ENCODE results near the gene ZNF135. TPM values are rescaled to one million over a fixed set of nuclear protein-coding genes. Genes with fewer than 3 reads are reported as not detected.

ZNF135 gene
- total and polyA plus RNA-seq, 2 of the 13 experiments (the other 11 are each of a cell fraction or from before 2014, with no cell fraction given): not detected

DNA sequence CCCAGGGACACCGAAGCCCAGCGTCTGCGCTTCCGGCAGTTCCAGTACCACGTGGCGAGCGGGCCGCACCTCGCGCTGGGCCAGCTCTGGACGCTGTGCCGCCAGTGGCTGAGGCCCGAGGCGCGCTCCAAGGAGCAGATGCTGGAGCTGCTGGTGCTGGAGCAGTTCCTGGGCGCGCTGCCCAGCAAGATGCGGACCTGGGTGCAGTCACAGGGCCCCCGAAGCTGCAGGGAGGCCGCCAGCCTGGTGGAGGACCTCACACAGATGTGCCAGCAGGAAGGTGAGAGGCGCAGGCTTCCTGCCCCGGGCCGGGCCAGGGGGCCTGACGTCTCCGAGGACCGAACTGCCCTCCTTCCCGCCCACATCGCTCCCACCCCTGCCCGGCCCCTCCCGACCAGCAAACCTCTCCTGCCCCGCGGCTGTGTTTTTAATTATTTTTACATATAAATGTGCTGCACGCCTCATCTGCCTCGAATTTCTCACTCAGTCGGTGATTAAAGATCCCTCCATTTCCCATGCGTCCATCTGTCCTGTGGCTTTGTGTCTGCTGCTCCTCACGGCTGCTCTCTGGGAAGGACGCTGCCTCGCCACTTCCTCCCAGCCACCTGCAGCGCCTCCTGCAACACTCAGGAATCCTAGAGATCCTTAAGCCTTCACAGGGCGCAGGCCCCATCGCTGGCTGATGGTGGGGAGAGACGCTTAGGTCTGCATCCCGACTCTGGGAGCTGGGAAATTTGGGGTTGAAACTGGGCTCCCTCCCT, 21.0 kb upstream of the ZNF135 start:
- WGBS (ENCODE audit: low lambda C conversion rate): 53% methylated on average over 20 of the region's 44 CpGs

More for the DNA sequence above, 21.0 kb upstream of the ZNF135 start:
- intact Hi-C loops (cut with micrococcal nuclease; ENCODE audit: unreplicated experiment) (no loop called here), in situ Hi-C loops (cut with HindIII; ENCODE audit: extremely low pct_ligation_motif_present, low pct_unique_long_range_greater_than_20kb) (no loop called here)
- Histone ChIP-seq H3K79me2 (ENCODE audit: insufficient read depth, low read length) (no peaks in the 10 kb centered on the region), H3K4me3 (replicated peaks in 1 of 3; ENCODE audit: insufficient read depth in 1 of 3, low read depth in 2 of 3, low read length in 3 of 3) (0 out of 6 replicates have a peak overlapping the region, but pooled peaks of 1 of the 3 experiments have one; percentile 26), H2AFZ (ENCODE audit: low read length) (no peak overlapping the region), H3K9me3 (ENCODE audit: low read length) (peaks cover 35% of the 10 kb centered on the region), H3K9ac (ENCODE audit: insufficient read depth, low read depth, low read length) (no peak overlapping the region), H3K27ac (ENCODE audit: extremely low read length, insufficient read depth, low read length) (no peak overlapping the region), H4K20me1 (ENCODE audit: insufficient read depth, low read length) (no peaks in the 10 kb centered on the region), H3K27me3 (ENCODE audit: control insufficient read depth in 1 of 2, insufficient read depth in 2 of 2, low read length in 2 of 2) (no peaks in the 10 kb centered on the region), H3K4me2 (ENCODE audit: low read depth, low read length) (peak overlapping the region; percentile 7; the same call in 1 of the 2 replicates), H3K36me3 (replicated peaks in 1 of 2; ENCODE audit: control insufficient read depth in 1 of 2, insufficient read depth in 2 of 2, low read length in 2 of 2) (no peaks in the 10 kb centered on the region), H3K4me1 (ENCODE audit: insufficient read depth, low read length) (peaks cover 8% of the 10 kb centered on the region; the same call in 1 of the 2 replicates)
- BruUV-seq (replicated peaks): no TSS peak
- TF ChIP-seq LCORL (IDR thresholded peaks at IDR 0.05): no peak
- TF ChIP-seq LCORL (CRISPR knock-in tag; IDR thresholded peaks at IDR 0.05): no peak
- TF ChIP-seq TFDP1 (CRISPR knock-in tag; IDR thresholded peaks at IDR 0.05; ENCODE audit: borderline replicate concordance): no peak
- TF ChIP-seq RELA (CRISPR knock-in tag; IDR thresholded peaks at IDR 0.05): no peak
- TF ChIP-seq DR1 (CRISPR knock-in tag; IDR thresholded peaks at IDR 0.05): no peak
- TF ChIP-seq ZNF552 (CRISPR knock-in tag; IDR thresholded peaks at IDR 0.05; ENCODE audit: borderline replicate concordance): no peak
- no peak for TF ChIP-seq SRSF4 (IDR thresholded peaks at IDR 0.05; ENCODE audit: low read depth, low read length, poor library complexity, severe bottlenecking)
- no peak for TF ChIP-seq ZNF44 (CRISPR knock-in tag; IDR thresholded peaks at IDR 0.05)
- no peak for TF ChIP-seq HMG20B (CRISPR knock-in tag; conservative IDR thresholded peaks at IDR 0.05)
- no peak for TF ChIP-seq DPF2 (CRISPR knock-in tag; IDR thresholded peaks at IDR 0.05; ENCODE audit: borderline replicate concordance, low read depth)
- DNase-seq (ENCODE audit: low spot score): no peak
- no peak; the same call in 2 of the 3 replicates for ATAC-seq
- CTCF ChIA-PET (ENCODE audit: low intra/inter-chr PET ratio, low total read pairs): no interaction called here
- no peak for FAIRE-seq
- POLR2A ChIA-PET: interaction anchor here (1.2 kb wide), 1 partner anchor 36 kb away, joined by 3 read pairs; the partner anchor contains the start of gene ZNF606

Data from HepG2 (cell line).